WERI-Rb-1 (cell line): ENCODE results near the gene TPST2.

ENCODE experiments used
- DNase-seq: peaks from one replicate; pipeline ENCODE4 v3.0.0-alpha.2; 2020
- H3K27ac ChIP-seq: fragments of 250-450 bp; sonication (Bioruptor Pico); 2 replicates; pipeline ENCODE4 v1.5.1; 2020; ENCODE audit warnings: mild to moderate bottlenecking, moderate library complexity
- H3K27me3 ChIP-seq: fragments of 250-450 bp; sonication (Bioruptor Pico); 2 replicates; pipeline ENCODE4 v1.5.1; 2021; ENCODE audit warnings: mild to moderate bottlenecking, low read depth, moderate library complexity; ENCODE audit not compliant: insufficient read depth, severe bottlenecking
- H3K36me3 ChIP-seq: fragments of 250-450 bp; sonication (Bioruptor Pico); 2 replicates; pipeline ENCODE4 v1.5.1; 2020; ENCODE audit warnings: mild to moderate bottlenecking, moderate library complexity
- H3K4me3 ChIP-seq: 2 replicates; pipeline ENCODE4 v1.5.1; 2011; ENCODE audit warnings: low read depth, mild to moderate bottlenecking, control low read depth, low read length
- H3K9me3 ChIP-seq: fragments of 250-450 bp; sonication (Bioruptor Pico); 2 replicates; pipeline ENCODE4 v1.5.1; 2021; ENCODE audit warnings: mild to moderate bottlenecking, moderate library complexity; ENCODE audit not compliant: severe bottlenecking
- CTCF ChIP-seq: IDR thresholded peaks from 2 replicates; pipeline ENCODE4 v1.5.1; 2011; ENCODE audit warnings: low read depth, mild to moderate bottlenecking, control low read depth, inconsistent platforms, low read length

Gene TPST2

DNA sequence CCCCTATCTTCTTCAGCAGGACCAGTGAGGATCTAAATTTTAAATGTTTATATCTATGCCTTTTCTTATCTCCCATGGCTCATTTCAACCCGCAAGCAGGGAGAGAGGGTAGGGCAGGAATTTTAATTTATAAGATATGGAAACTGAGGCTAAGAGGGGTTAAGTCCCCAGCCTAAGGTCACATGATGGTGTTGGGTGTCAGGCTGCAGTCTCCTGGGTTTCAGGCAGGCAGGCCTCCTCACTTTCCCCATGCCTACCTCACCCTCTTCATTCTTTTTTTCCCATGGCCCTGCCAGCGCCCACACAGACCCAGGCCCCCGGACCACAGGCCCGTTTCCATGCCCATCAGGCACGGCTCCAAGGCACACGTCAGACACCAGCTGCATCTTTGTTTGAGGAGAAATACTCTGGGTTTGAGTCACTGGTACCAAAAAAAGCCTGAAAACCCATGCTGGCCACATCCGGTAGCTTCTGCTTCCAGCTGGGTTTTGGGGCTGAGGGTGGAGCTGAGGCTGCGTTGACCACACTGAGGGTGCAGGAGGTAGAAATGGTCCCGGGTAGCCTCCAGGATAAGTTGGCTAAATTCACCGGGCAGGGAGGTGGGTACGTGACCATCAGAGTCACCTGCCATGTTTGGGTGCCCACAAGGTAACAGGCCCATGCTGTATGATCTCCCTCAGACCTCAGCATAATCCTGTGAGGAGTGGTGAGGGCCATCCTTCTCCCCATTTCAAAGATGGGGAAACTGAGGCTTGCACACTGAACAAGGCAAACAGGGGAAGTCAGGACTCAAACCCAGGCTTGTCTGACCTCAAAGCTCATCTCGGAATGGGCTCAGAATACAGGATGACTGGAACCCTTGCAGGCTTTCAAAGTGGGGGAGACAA, 20.4 kb upstream of the TPST2 start:
- Histone ChIP-seq H3K4me3 (no peak overlapping the region), H3K9me3 (no peaks in the 10 kb centered on the region), H3K27ac (no peak overlapping the region), H3K36me3 (no peaks in the 10 kb centered on the region), H3K27me3 (no peaks in the 10 kb centered on the region)
- TF ChIP-seq CTCF: no peak
- DNase-seq: no peak

- H3K4me3 ChIP-seq: no peak overlapping the region
- no peaks in the 10 kb centered on the region for H3K27me3 ChIP-seq
- H3K9me3 ChIP-seq: no peaks in the 10 kb centered on the region
- no peak overlapping the region for H3K27ac ChIP-seq
- no peaks in the 10 kb centered on the region for H3K36me3 ChIP-seq
- DNase-seq: no peak
- TF ChIP-seq CTCF: no peak
Observed at GRCh38 chr22:26609287-26609686, 19.4 kb upstream of the TPST2 start.

- no peak for TF ChIP-seq CTCF
- H3K4me3 ChIP-seq: no peak overlapping the region
- no peak for DNase-seq
- no peaks in the 10 kb centered on the region for H3K36me3 ChIP-seq
- H3K27ac ChIP-seq: no peak overlapping the region
- H3K9me3 ChIP-seq: no peaks in the 10 kb centered on the region
- H3K27me3 ChIP-seq: no peaks in the 10 kb centered on the region
Observed at GRCh38 chr22:26608129-26608528, 18.2 kb upstream of the TPST2 start.

DNA sequence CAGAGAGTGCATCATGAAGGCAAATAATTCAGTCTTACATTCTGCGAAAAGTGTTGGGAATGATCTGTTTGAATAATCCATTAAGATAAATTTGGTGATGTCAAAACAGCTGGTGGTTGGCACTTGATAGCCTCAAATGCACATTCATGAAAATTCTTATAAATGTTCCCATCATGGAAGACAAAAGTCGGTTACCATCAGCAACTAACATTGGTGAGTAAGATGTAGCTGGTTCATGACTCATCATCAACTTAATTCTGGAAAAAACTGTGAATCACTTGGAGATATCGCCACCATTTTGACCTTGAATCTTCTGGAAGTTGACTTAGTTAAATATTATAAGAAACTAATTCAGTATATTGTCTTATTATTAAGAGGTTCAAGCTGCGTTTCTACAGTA, 16.7 kb upstream of the TPST2 start:
- Histone ChIP-seq H3K4me3 (no peak overlapping the region), H3K9me3 (no peaks in the 10 kb centered on the region), H3K27me3 (no peaks in the 10 kb centered on the region), H3K27ac (no peak overlapping the region), H3K36me3 (no peaks in the 10 kb centered on the region)
- no peak for TF ChIP-seq CTCF
- no peak for DNase-seq

- Histone ChIP-seq H3K9me3 (no peaks in the 10 kb centered on the region), H3K4me3 (no peak overlapping the region), H3K27me3 (no peaks in the 10 kb centered on the region), H3K36me3 (no peaks in the 10 kb centered on the region), H3K27ac (no peak overlapping the region)
- TF ChIP-seq CTCF: no peak
- no peak for DNase-seq
Observed at GRCh38 chr22:26604368-26604767, 14.4 kb upstream of the TPST2 start.

- no peak for TF ChIP-seq CTCF
- H3K4me3 ChIP-seq: no peak overlapping the region
- no peak overlapping the region for H3K27ac ChIP-seq
- no peaks in the 10 kb centered on the region for H3K9me3 ChIP-seq
- DNase-seq: no peak
- no peaks in the 10 kb centered on the region for H3K27me3 ChIP-seq
- no peaks in the 10 kb centered on the region for H3K36me3 ChIP-seq
Observed at GRCh38 chr22:26602127-26602526, 12.2 kb upstream of the TPST2 start.
